ENCODE measurements around the gene KANSL1. TPM values are rescaled to one million over a fixed set of nuclear protein-coding genes. Genes with fewer than 3 reads are reported as not detected.

Gene KANSL1
- total RNA-seq, 1 experiment from 2014 or later: 67.1 TPM

DNA sequence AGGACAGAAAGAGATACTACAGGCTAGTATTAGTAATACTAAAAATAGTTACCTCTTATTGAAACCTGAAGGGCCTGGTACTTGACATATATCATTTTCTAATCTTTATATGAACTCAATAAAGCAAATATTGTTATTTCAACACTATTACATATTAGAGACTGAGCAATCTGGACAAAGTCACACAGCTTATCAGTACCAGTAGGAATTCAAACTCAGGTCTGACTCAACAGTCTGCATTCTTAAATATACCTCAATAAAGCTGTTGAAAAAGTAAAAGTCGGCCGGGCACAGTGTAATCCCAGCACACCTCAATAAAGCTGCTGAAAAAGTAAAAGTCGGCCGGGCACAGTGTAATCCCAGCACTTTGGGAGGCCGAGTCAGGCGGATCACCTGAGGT, 67.4 kb downstream of the KANSL1 start:
- Mint-ChIP-seq H3K27ac (ENCODE audit: low read depth, unreplicated experiment) (no peak overlapping the region), H3K36me3 (ENCODE audit: insufficient read depth, unreplicated experiment) (peaks cover 8% of the 10 kb centered on the region), H3K4me3 (ENCODE audit: unreplicated experiment) (no peak overlapping the region), H3K27me3 (ENCODE audit: insufficient read depth, unreplicated experiment) (no peaks in the 10 kb centered on the region), H3K4me1 (ENCODE audit: insufficient read depth, unreplicated experiment) (peaks cover 31% of the 10 kb centered on the region), H3K9me3 (ENCODE audit: unreplicated experiment) (peaks cover 8% of the 10 kb centered on the region)
- ChIA-PET CTCF (no interaction called here), POLR2A (interaction anchor here (1.2 to 1.4 kb wide), 2 partner anchors 20 to 73 kb away, joined by 3 to 5 read pairs; no protein-coding TSS in a partner anchor)
- TF ChIP-seq, protein P1, sequence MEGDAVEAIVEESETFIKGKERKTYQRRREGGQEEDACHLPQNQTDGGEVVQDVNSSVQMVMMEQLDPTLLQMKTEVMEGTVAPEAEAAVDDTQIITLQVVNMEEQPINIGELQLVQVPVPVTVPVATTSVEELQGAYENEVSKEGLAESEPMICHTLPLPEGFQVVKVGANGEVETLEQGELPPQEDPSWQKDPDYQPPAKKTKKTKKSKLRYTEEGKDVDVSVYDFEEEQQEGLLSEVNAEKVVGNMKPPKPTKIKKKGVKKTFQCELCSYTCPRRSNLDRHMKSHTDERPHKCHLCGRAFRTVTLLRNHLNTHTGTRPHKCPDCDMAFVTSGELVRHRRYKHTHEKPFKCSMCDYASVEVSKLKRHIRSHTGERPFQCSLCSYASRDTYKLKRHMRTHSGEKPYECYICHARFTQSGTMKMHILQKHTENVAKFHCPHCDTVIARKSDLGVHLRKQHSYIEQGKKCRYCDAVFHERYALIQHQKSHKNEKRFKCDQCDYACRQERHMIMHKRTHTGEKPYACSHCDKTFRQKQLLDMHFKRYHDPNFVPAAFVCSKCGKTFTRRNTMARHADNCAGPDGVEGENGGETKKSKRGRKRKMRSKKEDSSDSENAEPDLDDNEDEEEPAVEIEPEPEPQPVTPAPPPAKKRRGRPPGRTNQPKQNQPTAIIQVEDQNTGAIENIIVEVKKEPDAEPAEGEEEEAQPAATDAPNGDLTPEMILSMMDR (IDR thresholded peaks at IDR 0.05; ENCODE audit: unreplicated experiment): no peak
- no TSS peak for BruUV-seq (replicated peaks)
- intact Hi-C loops (cut with micrococcal nuclease): no loop called here
- no peak for DNase-seq (ENCODE audit: unreplicated experiment)

GRCh38 chr17:46124695-46125592, 68.3 kb downstream of the KANSL1 start:
- DNase-seq (ENCODE audit: unreplicated experiment): no peak
- Mint-ChIP-seq H3K4me3 (ENCODE audit: unreplicated experiment) (no peak overlapping the region), H3K36me3 (ENCODE audit: insufficient read depth, unreplicated experiment) (peaks cover 9% of the 10 kb centered on the region), H3K27me3 (ENCODE audit: insufficient read depth, unreplicated experiment) (no peaks in the 10 kb centered on the region), H3K9me3 (ENCODE audit: unreplicated experiment) (peaks cover 8% of the 10 kb centered on the region), H3K4me1 (ENCODE audit: insufficient read depth, unreplicated experiment) (peaks cover 28% of the 10 kb centered on the region), H3K27ac (ENCODE audit: low read depth, unreplicated experiment) (no peak overlapping the region)
- ChIA-PET POLR2A (interaction anchor here (0.8 to 1.4 kb wide), 2 partner anchors 16 to 21 kb away, joined by 3 to 5 read pairs; no protein-coding TSS in a partner anchor), CTCF (no interaction called here)
- BruUV-seq (replicated peaks): no TSS peak
- TF ChIP-seq, protein P1 (IDR thresholded peaks at IDR 0.05; ENCODE audit: unreplicated experiment): no peak
- intact Hi-C loops (cut with micrococcal nuclease): no loop called here

DNA sequence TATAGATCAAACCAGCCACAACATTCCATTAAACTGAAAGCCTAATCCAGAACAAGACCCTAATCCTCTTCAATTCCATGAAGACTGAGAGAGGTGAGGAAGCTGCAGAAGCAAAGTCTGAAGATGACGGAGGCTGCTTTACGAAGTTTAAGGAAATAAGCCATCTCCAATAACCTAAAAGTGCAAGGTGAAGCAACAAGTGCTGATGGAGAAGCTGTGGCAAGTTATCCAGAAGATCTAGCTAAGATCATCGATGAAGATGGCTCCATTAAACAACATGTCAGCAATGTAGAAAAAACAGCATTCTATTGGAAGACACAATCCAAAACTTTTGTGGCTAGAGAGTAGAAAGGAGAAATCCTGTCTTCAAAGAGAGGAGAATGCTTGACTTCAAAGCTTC, 69.6 kb downstream of the KANSL1 start:
- intact Hi-C loops (cut with micrococcal nuclease): no loop called here
- peaks cover 34% of the 10 kb centered on the region for H3K4me1 Mint-ChIP-seq (ENCODE audit: insufficient read depth, unreplicated experiment)
- ChIA-PET POLR2A (interaction anchor here (0.7 kb wide), 3 partner anchors 9 to 40 kb away, joined by 3 read pairs; no protein-coding TSS in a partner anchor), CTCF (no interaction called here)
- H3K4me3 Mint-ChIP-seq (ENCODE audit: unreplicated experiment): no peak overlapping the region
- no peaks in the 10 kb centered on the region for H3K27me3 Mint-ChIP-seq (ENCODE audit: insufficient read depth, unreplicated experiment)
- peaks cover 17% of the 10 kb centered on the region for H3K36me3 Mint-ChIP-seq (ENCODE audit: insufficient read depth, unreplicated experiment)
- TF ChIP-seq, protein P1 (IDR thresholded peaks at IDR 0.05; ENCODE audit: unreplicated experiment): no peak
- DNase-seq (ENCODE audit: unreplicated experiment): no peak
- no TSS peak for BruUV-seq (replicated peaks)
- peaks cover 15% of the 10 kb centered on the region for H3K9me3 Mint-ChIP-seq (ENCODE audit: unreplicated experiment)
- no peak overlapping the region for H3K27ac Mint-ChIP-seq (ENCODE audit: low read depth, unreplicated experiment)

- no peak overlapping the region for H3K27ac Mint-ChIP-seq (ENCODE audit: low read depth, unreplicated experiment)
- H3K36me3 Mint-ChIP-seq (ENCODE audit: insufficient read depth, unreplicated experiment): peaks cover 17% of the 10 kb centered on the region
- POLR2A ChIA-PET: no interaction called here
Measured at GRCh38 chr17:46122486-46122871, 70.8 kb downstream of the KANSL1 start.

More at GRCh38 chr17:46122486-46122871, 70.8 kb downstream of the KANSL1 start:
- Mint-ChIP-seq H3K4me1 (ENCODE audit: insufficient read depth, unreplicated experiment) (peaks cover 26% of the 10 kb centered on the region), H3K27me3 (ENCODE audit: insufficient read depth, unreplicated experiment) (no peaks in the 10 kb centered on the region), H3K9me3 (ENCODE audit: unreplicated experiment) (peaks cover 15% of the 10 kb centered on the region), H3K4me3 (ENCODE audit: unreplicated experiment) (no peak overlapping the region)
- CTCF ChIA-PET: interaction anchor here (0.9 kb wide), 1 partner anchor 16 kb away, joined by 4 read pairs; no protein-coding TSS in a partner anchor
- no TSS peak for BruUV-seq (replicated peaks)
- TF ChIP-seq, protein P1 (IDR thresholded peaks at IDR 0.05; ENCODE audit: unreplicated experiment): no peak
- intact Hi-C loops (cut with micrococcal nuclease): no loop called here
- DNase-seq (ENCODE audit: unreplicated experiment): no peak
